Ishikawa (cell line): ENCODE data around the gene TPRA1.

Source experiments
- CEBPB ChIP-seq: IDR thresholded peaks from 2 replicates; pipeline ENCODE4 v1.6.1; 2012
- EGR1 ChIP-seq: IDR thresholded peaks from 2 replicates; pipeline ENCODE4 v1.6.1; 2012
- EP300 ChIP-seq: IDR thresholded peaks from 2 replicates; pipeline ENCODE4 v1.6.1; 2012; ENCODE audit warnings: borderline replicate concordance
- FOXM1 ChIP-seq: IDR thresholded peaks from 2 replicates; pipeline ENCODE4 v1.6.1; 2012; ENCODE audit warnings: low read depth, borderline replicate concordance
- MAX ChIP-seq: IDR thresholded peaks from 2 replicates; pipeline ENCODE4 v1.6.1; 2012
- NFIC ChIP-seq: IDR thresholded peaks from 2 replicates; pipeline ENCODE4 v1.6.1; 2012
- RAD21 ChIP-seq: IDR thresholded peaks from 2 replicates; pipeline ENCODE4 v1.6.1; 2012; ENCODE audit warnings: low read depth
- REST ChIP-seq: IDR thresholded peaks from 2 replicates; pipeline ENCODE4 v1.6.1; 2012; ENCODE audit warnings: low read depth, mild to moderate bottlenecking
- TAF1 ChIP-seq: IDR thresholded peaks from 2 replicates; pipeline ENCODE4 v1.6.1; 2012; ENCODE audit warnings: low read depth, mild to moderate bottlenecking
- TCF12 ChIP-seq: IDR thresholded peaks from 2 replicates; pipeline ENCODE4 v1.6.1; 2012; ENCODE audit warnings: low read depth
- TEAD4 ChIP-seq: IDR thresholded peaks from 2 replicates; pipeline ENCODE4 v1.6.1; 2012
- USF1 ChIP-seq: IDR thresholded peaks from 2 replicates; pipeline ENCODE4 v1.6.1; 2012
- YY1 ChIP-seq: IDR thresholded peaks from 2 replicates; pipeline ENCODE4 v1.6.1; 2012; ENCODE audit warnings: low read depth
- ZBTB7A ChIP-seq: IDR thresholded peaks from 2 replicates; pipeline ENCODE4 v1.6.1; 2012; ENCODE audit warnings: low read depth

- TF ChIP-seq EGR1 (no peak), TAF1 (no peak), TCF12 (no peak), TEAD4 (no peak), MAX (no peak), RAD21 (no peak), USF1 (no peak), CEBPB (no peak), EP300 (no peak), ZBTB7A (no peak), YY1 (no peak), REST (no peak), NFIC (no peak), FOXM1 (no peak)
Observed at GRCh38 chr3:127568586-127568985, 21.9 kb downstream of the TPRA1 start.
